CD4-positive, alpha-beta T cell treated with Interleukin-21 for 1 hour (primary cell): ENCODE data around the gene SPACA7.
A peak's percentile ranks its signal among the peaks of the same experiment; 100 is the strongest.
"Not testable (repeated sequence)": the region's sequence is repeated elsewhere in the genome, so short reads cannot be mapped to it uniquely, and the experiment has no call there.

ENCODE experiments used
- DNase-seq: peaks from one replicate; pipeline ENCODE4 v3.0.0-alpha.2; 2020

Gene SPACA7

DNA sequence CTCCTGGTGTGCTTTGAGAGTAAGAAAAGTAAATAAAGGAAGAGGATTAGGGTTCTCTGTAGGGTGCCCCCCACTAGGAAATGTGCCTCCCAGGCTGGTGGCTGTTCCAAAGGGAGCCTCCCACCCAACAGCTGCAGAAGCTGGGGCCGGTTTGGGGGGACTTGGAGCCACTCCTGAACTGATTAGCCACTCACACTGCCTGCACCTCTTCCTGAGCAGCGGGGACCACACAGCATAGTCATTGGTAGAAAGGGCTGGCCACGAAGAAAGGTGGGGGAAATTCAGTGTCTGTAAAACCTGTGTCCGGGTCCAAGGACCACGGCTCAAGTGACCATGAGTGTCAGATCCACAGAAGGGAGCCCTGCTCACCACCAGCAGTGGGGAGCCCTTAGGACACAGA, 55.6 kb downstream of the SPACA7 start:
- no peak for DNase-seq

DNA sequence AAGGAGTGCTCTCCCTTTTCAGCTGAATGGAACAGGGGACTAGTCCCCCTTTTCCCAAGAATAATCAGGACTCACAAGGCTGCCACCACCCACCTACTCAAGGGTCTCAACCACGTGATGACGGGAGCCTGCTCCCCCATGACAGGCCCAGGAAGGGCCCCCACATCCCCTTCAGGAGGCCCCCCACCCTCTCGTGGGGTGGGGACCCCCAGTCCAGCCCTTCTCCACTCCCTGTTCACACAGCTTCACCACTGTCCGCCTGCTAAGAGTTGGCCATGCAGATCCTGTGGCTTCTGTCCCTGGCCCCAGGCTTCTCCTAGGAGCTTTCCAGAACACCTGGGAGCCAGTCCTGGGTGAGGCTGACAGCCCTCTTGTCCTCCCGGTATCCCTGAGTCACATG, 56.6 kb downstream of the SPACA7 start:
- DNase-seq = not testable (repeated sequence)

GRCh38 chr13:112433517-112433916, 57.4 kb downstream of the SPACA7 start:
- DNase-seq = not testable (repeated sequence)

DNA sequence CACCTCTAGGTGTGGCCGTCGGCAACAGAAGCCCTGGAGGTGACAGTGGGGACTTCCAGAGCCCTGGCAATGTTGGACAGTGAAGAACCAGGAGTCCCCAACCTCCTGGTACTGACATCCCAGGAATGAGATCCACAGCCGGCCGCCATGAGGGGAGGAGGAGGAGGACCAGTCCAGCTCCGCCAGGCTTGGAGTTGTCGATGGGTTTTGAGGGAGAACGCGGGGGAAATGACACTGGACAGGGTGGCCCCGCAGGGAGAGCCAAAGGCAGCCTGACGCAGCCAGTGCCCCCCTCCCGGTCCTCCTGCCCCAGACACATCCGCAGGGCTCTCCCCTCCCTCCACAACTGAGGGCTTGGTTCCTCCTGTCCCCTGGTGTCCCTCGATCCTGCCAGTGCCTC, 57.9 kb downstream of the SPACA7 start:
- DNase-seq = no peak

DNA sequence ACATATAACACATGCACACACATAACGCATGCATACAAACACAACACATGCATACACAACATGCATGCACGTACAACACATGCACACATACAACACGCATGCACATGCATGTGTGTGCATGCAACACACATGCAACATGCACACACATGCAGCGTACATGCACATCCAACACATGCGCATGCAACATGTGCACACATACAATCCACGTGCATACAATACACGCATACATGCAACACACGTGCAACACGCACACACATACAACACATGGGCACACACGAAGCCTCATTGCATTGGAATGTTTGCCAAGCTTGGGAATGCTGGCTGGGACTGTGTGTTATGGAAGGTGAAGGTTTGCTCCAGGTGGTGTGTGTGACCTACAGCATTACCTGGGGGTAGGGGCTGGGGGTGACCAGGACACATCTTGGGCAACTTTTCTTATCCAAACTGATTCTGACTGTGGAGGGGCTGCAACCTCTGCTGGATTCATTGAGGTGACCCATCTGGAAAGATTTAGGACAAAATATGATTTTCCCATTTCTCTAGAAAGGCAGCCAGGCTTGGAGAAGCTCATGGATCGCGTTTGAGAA, 58.9 kb downstream of the SPACA7 start:
- DNase-seq = no peak

GRCh38 chr13:112435973-112436372, 59.8 kb downstream of the SPACA7 start:
- DNase-seq = no peak

DNA sequence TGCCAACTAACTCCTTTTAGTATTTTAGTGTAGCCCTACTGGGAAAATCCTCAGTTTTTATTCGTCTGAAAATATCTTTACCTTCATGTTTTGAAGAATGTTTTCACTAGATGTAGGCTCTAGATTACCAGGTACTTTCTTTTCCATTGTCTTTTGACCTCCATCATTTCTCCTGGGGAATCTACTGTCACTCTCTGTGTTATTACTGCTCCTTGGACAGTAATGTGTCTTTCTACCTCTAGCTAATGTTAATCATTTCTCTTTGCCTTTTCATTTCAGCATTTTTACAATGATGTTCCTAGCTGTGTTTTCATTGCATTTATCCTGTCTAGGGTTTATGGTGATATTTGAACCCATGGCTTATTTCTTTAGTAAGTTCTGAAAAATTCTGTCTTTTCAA, 61.9 kb downstream of the SPACA7 start:
- DNase-seq = no peak

DNA sequence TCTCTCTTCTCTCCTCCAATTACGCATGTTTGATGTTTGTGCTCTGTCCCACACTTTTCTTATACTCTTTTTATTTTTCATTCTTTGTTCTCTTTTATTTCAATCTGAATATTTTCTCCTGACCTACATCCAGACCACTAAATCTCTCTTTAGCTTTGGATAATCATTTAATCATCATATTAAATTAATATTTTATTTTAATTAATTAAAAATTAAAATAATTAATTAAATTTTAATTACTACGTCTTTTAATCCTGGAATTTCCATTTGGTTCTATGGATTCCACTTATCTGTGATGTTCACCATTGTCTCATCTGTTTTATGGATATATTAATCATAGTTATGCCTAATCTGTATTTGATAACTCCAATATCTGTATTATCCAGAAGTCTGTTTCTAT, 62.4 kb downstream of the SPACA7 start:
- no peak for DNase-seq

GRCh38 chr13:112441226-112441625, 65.1 kb downstream of the SPACA7 start:
- no peak for DNase-seq

DNA sequence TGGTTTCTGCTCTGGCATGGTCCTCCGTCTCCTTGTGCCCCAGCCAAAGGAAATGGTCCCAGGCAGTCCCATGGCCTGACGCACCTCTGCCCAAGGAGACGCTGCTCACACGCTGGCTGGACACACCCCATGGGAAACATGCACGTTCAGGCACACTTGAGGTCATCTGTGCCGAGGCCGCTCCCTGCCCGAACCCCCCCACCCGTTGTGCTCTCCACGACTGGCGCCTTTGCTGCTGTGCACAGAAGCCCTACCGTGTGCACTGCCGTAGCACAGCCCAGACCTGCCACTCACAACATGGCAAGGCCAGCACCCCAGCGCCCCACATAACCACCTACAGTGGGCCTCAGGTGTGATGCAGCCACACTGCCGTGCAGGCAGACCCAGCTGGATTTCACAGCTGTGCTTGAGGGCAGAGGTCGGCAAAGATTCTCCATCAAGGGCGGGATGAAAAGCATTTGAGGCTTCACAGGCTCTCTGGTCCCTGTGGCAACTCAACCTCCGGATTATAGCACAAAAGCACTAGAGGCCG, 65.7 kb downstream of the SPACA7 start:
- DNase-seq = no peak

DNA sequence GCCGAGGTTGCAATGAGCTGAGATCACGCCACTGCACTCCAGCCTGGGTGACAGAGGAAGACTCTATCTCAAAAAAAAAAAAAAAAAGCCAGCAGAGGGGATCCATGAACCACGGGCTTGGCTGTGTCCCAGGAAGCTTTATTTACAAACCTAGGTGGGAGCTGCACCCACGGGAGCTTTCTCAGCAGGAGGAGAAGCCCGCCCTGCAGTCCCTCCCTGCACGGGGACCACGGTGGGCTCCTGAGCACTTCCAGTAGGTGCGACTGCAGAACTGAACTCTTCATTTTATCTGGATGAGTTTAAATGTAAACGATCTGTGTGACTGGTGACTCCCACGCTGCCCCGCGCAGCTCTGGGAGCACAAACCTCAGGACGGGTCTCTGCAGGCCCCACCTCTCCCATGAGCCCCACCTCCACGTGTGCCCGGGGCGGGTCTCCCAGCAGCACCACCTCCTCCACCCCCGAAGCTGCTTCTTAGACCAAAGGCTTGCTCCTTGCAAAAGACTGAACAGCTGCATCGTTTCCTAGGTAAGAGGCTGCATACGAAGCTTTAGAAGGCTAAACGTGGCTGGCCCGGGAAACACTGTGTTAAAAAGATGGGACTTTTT, 66.4 kb downstream of the SPACA7 start:
- DNase-seq = no peak

DNA sequence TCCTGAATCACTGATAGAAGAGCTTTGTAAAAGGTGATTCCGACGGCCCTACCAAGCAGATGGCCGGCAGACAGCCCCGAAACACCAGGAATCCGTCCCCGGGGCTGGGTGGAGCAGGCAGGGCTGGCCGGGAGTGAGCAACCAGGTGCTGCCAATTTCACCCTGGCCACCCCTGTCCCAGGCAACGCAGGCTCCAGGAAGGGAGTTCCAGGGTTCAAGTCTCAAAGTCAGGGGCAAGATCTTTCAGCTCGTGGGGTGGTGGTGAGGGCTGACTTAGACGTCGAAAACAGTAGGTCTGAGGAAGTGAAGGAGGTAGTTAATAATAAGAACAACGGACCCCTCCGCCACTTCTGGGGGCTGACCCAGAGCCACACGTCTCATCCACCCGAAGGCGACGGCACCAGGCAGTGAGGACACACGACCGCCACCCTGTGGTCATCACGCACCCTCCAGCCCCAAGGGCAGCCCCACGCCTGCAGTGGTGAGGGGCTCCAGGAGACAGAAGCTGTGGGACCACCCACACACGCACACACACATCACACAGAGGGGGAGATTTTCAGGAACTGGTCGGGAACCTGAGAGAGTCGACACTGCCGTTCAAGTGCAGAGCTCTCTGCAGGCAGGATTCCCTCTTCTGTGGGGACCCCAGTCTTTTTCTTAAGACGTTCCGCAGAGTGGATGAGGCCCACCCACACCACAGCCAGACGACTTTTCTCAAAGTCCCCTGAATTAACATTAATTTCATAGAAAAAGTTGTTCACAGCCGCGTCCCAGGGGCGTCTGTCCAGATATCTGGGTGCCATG, 67.2 kb downstream of the SPACA7 start:
- DNase-seq = no peak

- DNase-seq = peak; percentile 17
Measured at GRCh38 chr13:112443995-112444311, 67.8 kb downstream of the SPACA7 start.

DNA sequence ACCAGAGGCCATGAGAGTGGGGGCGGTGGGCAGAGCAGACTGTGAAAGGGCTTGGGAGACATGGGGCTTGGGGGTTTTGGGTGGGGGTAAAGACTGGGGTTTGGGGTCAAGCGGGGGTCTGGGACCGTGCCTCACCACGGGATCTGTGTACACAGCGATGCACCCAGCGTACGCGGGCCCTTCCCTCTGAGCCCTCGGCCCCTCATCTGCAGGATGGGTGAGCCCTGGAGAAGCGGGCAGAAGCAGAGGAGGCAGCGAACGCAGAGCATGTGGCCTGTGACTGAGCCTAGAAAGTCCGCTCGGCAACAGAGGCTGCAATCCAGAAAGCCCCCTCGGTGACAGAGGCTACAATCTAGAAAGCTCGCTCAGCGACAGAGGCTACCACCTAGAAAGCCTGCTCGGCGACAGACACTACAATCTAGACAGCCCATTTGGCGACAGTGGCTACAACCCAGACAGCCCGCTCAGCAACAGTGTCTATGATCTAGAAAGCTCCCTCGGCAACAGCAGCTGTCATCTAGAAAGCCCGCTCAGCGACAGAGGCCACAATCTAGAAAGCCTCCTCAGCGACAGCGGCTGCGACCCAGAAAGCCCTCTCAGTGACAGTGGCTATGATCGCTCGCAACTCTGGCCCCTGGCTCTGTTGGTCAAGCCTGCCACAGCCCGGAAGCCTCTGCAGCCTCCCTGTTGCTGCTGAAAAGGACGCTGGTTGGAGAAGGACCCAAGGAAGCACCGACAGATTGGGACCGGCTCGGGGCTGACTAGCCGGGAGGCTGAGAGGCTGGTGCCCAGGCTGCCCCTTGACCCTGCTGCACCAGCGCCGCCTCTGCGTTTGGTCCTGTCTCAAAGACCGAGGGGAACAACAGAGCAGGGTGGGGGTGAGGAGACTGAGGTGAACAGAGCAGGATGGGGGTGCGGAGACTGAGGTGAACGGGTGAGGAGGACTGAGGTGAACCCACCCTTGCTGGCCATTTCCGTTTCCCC, 68.6 kb downstream of the SPACA7 start:
- no peak for DNase-seq

- DNase-seq = no peak
Measured at GRCh38 chr13:112445411-112446271, 69.5 kb downstream of the SPACA7 start.

- DNase-seq = no peak
Measured at GRCh38 chr13:112446347-112446861, 70.2 kb downstream of the SPACA7 start.

- no peak for DNase-seq
Measured at GRCh38 chr13:112446867-112447266, 70.7 kb downstream of the SPACA7 start.

- no peak for DNase-seq
Measured at GRCh38 chr13:112447306-112447705, 71.2 kb downstream of the SPACA7 start.

- no peak for DNase-seq
Measured at GRCh38 chr13:112447761-112448603, 71.8 kb downstream of the SPACA7 start.
